ENCODE measurements around the gene TRPM2. TPM values are rescaled to one million over a fixed set of nuclear protein-coding genes. Genes with fewer than 3 reads are reported as not detected.
A peak's percentile ranks its signal among the peaks of the same experiment; 100 is the strongest.

Gene TRPM2
- polyA plus RNA-seq (2012; ENCODE audit: insufficient read depth, insufficient read length): 14.1 TPM

GRCh38 chr21:44353191-44353970, at the start of gene TRPM2:
TSS of gene TRPM2 (plus strand) at chr21:44353621. CDS start at chr21:44353701, 80 bp downstream.
- peak within 1 kb of the TSS; percentile 61 for H3K4me3 ChIP-seq (ENCODE audit: low read length)
- peak; percentile 85 for DNase-seq (ENCODE audit: low read depth, low spot score)

DNA sequence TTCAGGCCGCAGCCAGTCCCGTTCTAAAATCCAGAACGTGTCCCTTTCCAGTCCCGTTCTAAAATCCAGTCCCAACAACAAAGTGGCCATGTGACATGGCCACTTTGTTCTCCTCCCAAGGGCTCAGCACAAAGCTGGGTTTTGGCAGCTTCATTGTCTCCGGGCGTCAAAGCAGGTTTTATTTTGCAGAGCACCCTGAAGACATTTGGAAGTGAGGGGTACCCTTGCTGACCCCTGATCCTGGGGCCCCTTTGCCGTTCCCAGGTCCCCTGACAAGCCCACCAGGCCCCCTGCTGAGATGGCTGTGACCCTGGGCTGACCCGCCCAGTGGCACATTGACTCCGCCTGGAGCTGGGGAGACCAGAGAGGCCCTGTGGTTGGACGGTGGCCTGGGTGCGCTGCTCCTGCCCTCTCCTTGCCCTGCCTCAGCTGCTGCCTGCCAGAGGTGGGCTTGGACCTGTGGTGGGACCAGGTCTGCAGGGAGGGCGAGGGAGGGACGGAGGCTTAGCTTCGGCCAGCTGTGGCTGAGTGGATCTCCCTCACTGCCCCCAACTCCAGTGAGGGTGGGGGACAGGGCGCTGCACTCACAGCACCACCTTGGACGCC, 49.3 kb upstream of the TRPM2 start:
- no peak for DNase-seq (ENCODE audit: low read depth, low spot score)
- no peak overlapping the region for H3K4me3 ChIP-seq (ENCODE audit: low read length)

DNA sequence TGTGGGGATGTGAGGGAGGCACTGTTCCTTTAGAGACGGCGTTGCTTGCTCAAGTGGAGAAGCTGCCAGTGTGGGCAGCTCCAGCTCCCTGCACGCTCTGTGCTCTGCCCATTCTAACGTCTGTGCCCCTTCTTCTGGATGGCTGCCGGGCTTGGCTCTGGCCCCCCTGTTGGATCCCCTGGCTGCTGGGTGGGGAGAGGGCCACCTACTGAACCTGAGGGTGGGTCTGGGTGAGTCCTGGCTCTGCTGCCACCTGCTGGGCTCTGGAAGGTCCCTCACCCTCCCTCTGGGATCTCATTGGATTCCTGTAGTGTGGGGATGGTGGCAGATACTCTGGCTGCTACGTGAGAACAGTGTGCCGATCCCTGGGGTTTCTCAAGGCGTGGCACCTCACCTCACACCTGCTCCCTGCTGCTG, 48.5 kb upstream of the TRPM2 start:
- peak; percentile 35 for DNase-seq (ENCODE audit: low read depth, low spot score)
- no peak overlapping the region for H3K4me3 ChIP-seq (ENCODE audit: low read length)

DNA sequence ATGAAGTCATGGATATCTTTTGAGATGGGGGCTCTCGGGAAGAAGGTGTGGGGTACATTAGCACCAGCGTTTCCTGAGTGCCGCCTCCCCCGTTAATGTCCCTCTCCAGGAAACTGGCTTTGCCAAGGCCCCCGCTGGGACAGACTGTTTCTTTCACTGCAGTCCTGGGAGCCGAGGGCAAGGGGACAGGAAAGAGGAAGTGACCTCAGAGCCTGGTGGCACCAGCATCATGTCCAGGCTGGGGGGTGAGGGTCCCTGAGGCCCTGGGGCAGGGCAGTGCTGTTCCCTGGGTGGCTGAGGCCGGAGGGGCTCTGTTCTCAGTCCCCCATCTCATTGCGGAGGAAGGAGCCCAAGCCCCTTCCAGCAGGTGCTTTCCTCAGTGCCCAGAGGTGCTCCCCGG, 47.7 kb upstream of the TRPM2 start:
- no peak for DNase-seq (ENCODE audit: low read depth, low spot score)
- H3K4me3 ChIP-seq (ENCODE audit: low read length): no peak overlapping the region

DNA sequence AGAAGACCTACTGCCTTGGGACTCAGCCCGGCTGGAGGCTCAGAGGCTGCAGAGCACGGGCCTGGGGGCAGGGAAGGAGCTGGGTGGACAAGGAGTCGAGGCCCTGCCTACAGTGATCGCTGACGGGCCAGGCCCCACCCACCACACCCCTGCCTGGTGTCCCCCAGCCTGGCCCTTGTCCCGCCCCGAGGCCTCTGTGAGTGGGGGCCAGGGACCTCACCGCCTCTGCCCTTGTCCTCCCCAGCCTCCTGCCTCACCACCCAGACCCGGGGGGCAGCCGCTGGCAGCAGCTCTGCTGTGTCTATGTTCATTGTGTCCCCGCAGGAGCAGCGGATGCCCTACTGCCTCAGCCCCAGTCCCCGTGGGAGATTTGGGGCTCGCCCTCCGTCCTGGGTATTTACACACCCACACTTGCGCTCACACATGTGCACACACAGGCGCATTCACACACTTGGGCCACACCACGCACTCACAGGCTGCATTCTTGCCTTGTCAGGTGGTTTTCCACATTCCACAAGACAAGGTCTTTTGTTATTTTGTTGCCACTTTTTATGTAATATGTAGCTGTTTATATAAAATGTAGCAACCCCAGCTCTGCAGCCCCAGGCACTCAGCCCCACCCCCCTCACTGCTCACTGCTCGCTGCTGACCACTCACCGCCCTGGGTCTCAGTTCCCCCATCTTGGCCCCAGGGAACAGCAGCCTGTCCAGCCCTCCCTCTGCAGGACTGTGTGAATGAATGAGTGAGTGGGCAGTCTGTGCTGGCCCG, 46.3 kb upstream of the TRPM2 start:
- DNase-seq (ENCODE audit: low read depth, low spot score): no peak
- no peak overlapping the region for H3K4me3 ChIP-seq (ENCODE audit: low read length)

- no peak for DNase-seq (ENCODE audit: low read depth, low spot score)
- no peak overlapping the region for H3K4me3 ChIP-seq (ENCODE audit: low read length)
Measured at GRCh38 chr21:44310628-44311507, 42.6 kb upstream of the TRPM2 start.

DNA sequence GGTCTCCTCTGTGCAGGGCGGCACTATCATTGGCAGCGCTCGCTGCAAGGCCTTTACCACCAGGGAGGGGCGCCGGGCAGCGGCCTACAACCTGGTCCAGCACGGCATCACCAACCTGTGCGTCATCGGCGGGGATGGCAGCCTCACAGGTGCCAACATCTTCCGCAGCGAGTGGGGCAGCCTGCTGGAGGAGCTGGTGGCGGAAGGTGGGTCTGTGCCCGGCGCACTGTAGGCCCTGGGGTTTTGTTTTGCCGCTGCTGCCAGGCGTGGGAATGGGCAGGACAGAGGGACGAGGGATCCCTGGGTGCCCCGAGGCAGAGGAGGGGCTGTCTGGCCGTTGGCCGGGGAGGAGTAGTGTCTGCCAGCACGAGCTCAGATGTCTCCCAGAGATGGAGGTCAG, 41.3 kb upstream of the TRPM2 start:
- H3K4me3 ChIP-seq (ENCODE audit: low read length): no peak overlapping the region
- DNase-seq (ENCODE audit: low read depth, low spot score): no peak

- no peak overlapping the region for H3K4me3 ChIP-seq (ENCODE audit: low read length)
- DNase-seq (ENCODE audit: low read depth, low spot score): no peak
Measured at GRCh38 chr21:44312716-44313115, 40.7 kb upstream of the TRPM2 start.

GRCh38 chr21:44313451-44313850, 40.0 kb upstream of the TRPM2 start:
- no peak for DNase-seq (ENCODE audit: low read depth, low spot score)

GRCh38 chr21:44314128-44314527, 39.3 kb upstream of the TRPM2 start:
- no peak for DNase-seq (ENCODE audit: low read depth, low spot score)
- no peak overlapping the region for H3K4me3 ChIP-seq (ENCODE audit: low read length)

More at GRCh38 chr21:44313451-44313850, 40.0 kb upstream of the TRPM2 start:
- H3K4me3 ChIP-seq (ENCODE audit: low read length): no peak overlapping the region

DNA sequence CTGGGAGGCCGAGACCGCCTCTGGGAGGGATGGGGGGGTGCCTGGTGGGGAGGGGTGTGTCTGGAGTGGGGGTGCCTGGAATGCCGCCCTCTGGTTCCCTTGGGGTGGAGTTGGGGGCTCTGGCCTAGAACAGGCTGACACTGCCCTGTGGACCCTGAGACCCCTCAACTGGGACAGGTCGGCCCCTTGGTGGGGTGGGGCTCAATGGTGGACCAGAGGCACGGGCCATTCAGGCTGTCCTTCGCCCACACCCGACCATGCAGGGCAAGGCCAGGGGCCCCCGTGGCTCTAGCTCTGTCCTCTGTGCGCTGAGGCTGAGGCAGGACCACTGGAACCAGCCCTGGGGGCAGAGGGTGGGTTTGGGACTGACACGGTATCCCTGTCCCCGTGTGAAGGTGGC, 38.9 kb upstream of the TRPM2 start:
- H3K4me3 ChIP-seq (ENCODE audit: low read length): no peak overlapping the region
- DNase-seq (ENCODE audit: low read depth, low spot score): no peak

GRCh38 chr21:44315691-44316203, 37.7 kb upstream of the TRPM2 start:
- no peak for DNase-seq (ENCODE audit: low read depth, low spot score)
- H3K4me3 ChIP-seq (ENCODE audit: low read length): no peak overlapping the region

DNA sequence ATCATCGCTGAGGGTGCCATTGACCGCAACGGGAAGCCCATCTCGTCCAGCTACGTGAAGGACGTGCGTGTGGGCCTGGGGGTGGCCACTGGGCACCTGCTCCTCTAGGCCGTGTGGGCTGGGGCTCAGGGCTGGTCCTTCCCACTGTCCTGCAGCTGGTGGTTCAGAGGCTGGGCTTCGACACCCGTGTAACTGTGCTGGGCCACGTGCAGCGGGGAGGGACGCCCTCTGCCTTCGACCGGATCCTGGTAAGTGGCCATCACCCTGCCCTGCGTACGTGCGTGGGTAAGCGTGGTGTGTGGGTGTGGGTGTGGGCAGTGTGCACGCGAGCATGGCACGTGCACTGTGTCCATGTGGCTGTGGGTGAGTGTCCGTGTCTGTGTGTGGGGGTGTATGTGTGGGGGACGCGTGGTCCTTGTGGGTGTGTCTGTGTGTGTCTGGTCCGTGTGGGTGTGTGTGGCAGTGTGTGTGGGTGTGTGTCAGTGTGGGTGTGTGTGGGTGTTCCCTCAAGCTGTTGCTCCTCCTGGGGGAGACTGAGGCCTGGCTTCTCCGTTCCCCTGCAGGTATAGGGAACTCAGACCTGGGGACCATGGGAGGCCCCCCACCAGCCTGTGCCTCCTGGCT, 37.0 kb upstream of the TRPM2 start:
- no peak for DNase-seq (ENCODE audit: low read depth, low spot score)
- H3K4me3 ChIP-seq (ENCODE audit: low read length): no peak overlapping the region

GRCh38 chr21:44317241-44317782, 36.1 kb upstream of the TRPM2 start:
- DNase-seq (ENCODE audit: low read depth, low spot score): no peak
- no peak overlapping the region for H3K4me3 ChIP-seq (ENCODE audit: low read length)

DNA sequence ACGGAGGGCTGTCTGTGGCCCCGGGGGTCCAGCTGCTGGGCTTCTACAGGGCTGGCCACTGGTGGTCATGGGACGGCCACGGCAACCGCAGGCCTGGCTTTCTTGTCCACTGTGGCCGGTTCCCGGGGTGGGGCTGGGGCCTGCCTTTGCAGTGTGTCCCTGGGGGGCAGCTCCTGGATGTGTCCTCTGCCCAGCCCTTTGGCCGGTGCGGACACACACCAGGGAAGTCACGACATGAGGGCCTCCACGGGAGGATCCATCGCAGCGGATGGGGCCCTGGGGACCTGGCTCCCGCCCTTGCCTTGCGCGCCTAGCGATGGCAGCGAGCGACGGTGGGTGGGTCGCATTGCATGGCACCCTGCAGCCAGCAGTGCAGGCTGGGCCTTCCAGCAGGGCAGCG, 35.5 kb upstream of the TRPM2 start:
- no peak for DNase-seq (ENCODE audit: low read depth, low spot score)
- H3K4me3 ChIP-seq (ENCODE audit: low read length): no peak overlapping the region

- H3K4me3 ChIP-seq (ENCODE audit: low read length): no peak overlapping the region
- no peak for DNase-seq (ENCODE audit: low read depth, low spot score)
Measured at GRCh38 chr21:44318489-44319285, 34.7 kb upstream of the TRPM2 start.

DNA sequence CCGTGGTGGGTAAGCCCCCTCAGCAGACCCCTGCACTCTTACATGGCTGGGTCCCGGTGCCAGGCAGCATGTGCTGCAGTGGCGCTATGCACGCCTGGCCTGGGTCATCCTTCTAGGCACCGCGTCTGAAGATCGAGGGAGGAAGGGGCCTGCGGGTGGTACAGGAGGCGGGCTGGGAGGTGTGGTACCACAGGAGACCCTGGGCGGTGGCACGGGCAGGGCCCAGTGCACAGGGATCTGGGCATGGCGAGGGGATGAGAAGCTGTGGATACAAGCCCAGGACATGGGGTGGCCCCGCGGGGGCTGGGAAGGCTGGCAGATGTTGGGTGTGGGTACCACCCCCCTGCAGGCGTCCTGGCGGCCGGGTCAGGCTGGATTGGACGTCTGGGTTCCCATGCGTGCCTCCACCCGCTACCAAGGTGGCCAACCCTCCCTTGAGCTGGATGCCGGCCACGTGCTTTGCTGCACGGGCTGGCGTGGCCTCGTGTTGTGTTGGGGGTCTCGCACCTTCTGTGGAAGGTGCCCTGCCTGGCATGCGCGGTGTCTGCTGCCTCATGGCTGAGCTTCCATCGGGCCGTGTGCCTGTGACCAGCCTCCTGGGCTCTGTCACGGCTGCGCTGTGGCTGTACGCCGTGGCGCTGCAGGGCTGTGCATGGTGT, 33.9 kb upstream of the TRPM2 start:
- H3K4me3 ChIP-seq (ENCODE audit: low read length): no peak overlapping the region
- no peak for DNase-seq (ENCODE audit: low read depth, low spot score)

Data from Jurkat, Clone E6-1 (cell line).